ENCODE data around the gene NANOS1.
A peak's percentile ranks its signal among the peaks of the same experiment; 100 is the strongest.
"Not testable (repeated sequence)": the region's sequence is repeated elsewhere in the genome, so short reads cannot be mapped to it uniquely, and the experiment has no call there.

Gene NANOS1

GRCh38 chr10:119020627-119020946 is 8.9 kb upstream of the NANOS1 start:
- no peak for DNase-seq

DNA sequence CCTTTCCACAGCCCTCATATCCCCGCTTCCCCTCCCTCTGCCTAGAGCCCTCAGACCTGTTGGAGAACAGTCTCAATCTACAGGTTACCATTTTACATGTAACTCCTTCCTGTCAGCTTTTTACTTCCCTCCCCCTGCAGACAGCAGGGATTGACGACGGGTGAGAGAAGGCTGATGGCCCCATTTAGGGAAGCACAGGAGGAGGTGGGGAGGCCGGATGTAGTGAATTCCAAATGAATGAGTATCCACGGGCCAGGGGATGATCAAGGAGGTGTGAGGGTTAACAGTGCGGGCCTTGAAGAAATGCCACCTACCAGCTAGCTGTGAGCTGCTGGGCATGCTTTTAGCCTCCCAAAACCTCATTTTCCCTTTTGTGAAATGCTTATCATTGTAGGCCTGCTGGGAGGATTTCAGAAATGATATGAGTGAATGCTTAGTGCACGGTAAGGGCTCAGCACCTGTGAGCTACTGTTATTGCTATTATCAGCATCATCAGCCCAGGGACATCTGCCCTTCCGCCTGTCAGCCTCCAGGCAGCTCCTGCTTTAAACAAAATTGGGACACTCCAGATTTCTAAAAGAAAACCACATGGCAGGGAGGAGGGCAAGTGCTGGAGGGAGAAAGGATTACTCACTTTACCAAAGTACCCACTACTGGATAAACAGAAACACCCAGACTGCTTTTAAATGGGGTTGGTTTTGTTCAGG is 6.5 kb upstream of the NANOS1 start:
- no peak for DNase-seq

- DNase-seq, result no peak
Observed at GRCh38 chr10:119023553-119023868, 6.0 kb upstream of the NANOS1 start.

DNA sequence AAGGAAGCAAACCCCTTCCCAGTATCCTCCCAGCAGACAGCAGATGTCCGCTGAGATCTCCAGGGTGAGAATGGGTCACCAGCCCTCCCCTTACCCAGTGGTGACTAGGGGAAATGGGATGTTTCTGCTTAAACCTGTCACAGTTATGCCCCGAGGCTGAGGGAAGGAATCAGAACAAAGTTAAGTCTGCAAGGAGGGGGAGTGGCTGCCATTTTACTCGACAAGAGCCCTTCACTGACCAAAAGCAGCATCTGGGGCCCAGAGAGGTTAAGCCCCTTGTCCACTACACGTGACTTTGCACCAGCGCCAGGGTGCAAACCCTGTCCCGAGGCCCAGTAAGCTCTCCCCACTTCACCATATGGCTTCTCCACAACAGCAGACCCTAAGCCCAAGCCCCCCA is 4.6 kb upstream of the NANOS1 start:
- no peak for DNase-seq

DNA sequence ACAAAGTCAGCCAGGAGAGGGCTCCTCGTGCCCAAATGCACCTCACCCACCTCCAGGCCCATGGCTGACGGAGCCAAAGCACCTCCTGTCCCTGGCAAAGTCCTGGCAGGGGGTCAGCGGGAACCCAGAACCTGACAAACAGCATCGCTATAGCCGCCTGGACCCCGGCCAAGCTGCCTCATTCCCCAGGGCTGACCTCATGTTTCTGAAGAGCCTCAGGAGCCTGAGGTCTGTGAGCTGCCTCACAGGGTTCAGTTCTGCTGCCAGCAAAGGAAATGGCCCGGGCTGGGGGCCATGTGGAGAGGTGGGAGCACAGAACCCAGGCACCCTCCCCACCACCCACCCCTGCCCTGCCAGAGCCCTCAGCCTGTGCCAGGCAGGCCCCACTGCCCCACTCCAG is 4.2 kb upstream of the NANOS1 start:
- DNase-seq, result no peak

- DNase-seq, result no peak
Observed at GRCh38 chr10:119025776-119026175, 3.7 kb upstream of the NANOS1 start.

DNA sequence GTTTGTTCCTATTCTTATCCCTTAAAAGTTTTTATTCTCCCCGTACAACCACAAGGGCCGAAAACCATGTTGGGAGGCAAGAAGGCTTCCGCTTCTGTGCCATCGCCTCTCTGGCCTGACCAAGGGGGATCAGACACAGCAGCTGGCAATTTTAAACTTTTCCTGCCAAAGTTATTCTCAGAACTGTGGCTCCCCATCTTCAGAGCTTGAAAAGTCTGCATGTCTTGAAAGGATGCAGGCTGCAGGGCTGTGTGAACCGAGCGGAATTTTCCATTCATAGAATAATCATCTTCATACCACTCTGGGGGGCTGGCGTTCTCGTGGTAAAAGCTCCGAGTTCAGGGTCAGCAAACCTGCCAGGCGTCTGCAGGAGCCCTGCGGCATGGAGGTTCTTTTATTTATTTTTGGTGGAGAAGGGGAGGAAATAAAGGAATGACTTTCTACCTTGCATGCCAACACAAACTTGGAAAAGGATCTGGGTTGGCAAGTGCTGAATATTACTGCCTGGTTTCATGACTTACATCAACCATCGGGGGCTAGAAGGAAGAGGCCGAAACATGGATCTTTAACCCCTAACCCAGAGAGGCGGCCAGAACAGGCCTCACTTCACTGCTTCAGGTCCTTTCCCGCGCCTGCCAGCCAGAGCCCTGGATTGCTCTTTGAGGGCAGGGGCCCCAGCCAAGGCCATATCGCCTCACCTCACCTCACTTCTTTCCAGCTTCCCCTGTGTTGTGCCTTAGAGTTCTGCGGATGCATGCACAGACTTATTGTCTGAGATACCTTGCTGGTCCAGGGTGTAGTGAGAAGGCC is 3.0 kb upstream of the NANOS1 start:
- no peak for DNase-seq

- DNase-seq, result not testable (repeated sequence)
Observed at GRCh38 chr10:119028445-119028899, 1.0 kb upstream of the NANOS1 start.

DNA sequence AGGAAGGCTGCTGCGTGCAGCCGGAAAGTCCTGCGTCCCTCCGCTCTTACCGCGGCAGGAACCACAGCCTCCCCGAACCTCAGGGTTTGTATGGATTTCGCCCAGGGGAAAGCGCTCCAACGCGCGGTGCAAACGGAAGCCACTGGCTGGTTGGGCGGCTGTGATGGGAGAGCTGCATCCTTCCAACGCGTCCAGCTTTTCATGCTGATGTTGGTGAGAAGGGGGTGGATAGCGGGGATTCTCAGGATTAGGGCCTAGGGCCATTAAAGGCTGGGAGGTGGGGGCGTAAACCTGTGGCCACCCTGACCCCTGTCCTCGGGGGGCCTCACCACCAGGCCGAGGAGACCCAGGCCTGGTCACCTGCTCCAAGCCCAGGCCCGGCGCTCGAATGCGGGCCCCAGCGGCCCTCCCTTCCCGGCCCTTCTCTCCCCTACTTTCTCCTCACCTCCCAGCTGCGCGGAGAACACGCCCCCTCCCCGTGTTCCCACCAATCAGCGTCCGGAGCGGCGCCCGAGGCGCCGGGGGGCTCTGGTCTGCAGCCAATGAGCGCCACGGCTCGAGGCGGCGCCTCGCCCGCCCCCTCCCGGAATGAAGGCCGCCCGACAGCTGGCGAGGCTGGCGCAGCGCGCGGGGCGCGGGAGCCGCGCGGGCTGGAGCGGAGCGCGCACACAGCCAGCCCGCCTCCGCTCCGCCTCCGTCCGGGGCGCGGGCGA is 458 bp upstream of the NANOS1 start:
- DNase-seq, result peak; percentile 98

DNA sequence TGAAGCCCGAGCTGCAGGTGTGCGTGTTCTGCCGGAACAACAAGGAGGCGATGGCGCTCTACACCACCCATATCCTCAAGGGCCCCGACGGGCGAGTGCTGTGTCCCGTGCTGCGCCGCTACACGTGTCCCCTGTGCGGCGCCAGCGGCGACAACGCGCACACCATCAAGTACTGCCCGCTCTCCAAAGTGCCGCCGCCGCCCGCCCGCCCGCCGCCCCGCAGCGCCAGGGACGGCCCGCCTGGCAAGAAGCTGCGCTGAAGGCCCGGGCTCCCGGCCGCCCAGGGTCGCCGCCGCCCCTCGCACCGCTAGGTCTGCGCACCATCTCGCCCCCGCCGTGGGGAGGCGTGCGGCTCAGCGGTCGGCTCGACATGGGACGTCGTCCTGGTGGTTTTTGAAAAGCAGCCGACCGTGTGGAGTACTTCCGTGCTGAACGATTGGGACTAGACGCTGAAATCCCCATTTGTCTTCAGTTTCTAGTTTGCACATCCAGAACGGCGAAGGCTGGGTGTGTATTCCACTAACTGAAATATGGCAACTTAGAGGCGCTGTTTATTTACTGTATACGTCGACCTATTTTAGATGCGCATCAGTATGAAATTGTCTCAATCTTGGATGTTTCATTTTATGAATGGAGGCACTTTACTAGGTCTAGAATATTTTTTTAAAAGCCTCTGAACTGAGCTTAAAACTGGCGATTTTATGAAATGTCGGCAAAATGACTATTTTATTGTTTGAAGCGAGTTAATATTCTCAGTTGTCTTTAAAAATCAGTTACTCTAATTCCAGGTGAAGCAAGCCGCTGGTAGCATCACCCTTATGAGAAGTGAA is 1.1 kb downstream of the NANOS1 start:
- DNase-seq, result peak; percentile 77

DNA sequence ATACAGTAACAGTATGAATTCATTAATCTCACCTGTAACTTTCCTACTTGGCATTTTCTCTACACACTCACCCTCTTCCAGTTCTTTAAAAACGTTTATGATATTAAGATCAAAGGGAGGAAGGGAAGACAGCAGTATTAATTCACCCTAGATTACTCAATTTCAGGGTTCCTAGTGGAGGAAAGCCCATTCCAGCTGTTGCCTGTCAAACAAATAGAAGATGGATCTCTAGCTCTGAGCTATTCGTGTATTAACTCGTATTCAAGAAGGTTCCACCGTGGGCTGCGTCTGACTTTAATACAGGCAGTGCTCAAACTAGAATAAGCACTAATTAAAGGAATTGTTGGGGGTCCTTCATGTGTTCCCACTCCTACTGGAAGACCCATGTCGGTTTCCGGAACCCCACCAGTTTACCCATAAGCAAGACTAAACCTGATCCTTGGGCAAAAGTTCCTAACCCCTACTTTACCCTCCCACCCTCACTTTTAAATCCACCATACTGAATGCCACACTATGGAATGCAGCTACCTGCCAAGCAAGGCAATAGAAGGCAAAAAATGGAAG is 2.1 kb downstream of the NANOS1 start:
- DNase-seq, result no peak

GRCh38 chr10:119039161-119039560 is 9.6 kb downstream of the NANOS1 start:
- DNase-seq, result no peak

- no peak for DNase-seq
Observed at GRCh38 chr10:119041326-119041725, 11.8 kb downstream of the NANOS1 start.

GRCh38 chr10:119042169-119042568 is 12.7 kb downstream of the NANOS1 start:
- DNase-seq, result no peak

DNA sequence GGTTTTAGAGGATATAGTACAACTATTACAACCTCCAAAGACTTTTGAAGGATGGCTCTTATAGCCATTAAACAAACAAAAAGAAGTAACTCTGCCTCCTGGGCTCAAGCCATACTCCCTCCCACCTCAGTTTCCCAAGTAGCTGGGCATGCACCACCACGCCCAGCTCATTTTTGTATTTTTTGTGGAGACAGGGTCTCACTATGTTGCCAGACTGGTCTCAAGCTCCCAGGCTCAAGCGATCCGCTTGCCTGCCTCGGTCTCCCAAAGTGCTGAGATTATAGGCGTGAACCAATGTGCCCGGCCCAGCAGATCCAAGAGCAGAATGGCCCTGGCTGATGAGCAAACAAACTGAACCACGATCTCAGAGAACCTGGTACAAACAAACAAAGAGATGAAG is 16.0 kb downstream of the NANOS1 start:
- DNase-seq, result no peak

DNA sequence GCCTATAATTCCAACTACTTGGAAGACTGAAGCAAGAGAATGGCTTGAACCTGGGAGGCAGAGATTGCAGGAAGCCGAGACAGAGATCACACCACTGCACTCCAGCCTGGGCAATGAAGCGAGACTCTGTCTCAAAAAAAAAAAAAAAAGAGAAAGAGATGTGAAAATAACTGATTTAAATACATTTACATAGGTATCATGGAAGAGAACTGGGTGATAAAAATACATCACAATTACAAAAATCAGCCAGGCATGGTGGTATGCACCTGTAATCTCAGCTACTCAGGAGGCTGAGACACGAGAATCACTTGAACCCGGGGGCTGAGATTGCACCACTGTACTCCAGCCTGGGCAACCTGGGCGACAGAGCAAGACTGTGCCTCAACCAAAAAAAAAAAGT is 19.8 kb downstream of the NANOS1 start:
- no peak for DNase-seq

DNA sequence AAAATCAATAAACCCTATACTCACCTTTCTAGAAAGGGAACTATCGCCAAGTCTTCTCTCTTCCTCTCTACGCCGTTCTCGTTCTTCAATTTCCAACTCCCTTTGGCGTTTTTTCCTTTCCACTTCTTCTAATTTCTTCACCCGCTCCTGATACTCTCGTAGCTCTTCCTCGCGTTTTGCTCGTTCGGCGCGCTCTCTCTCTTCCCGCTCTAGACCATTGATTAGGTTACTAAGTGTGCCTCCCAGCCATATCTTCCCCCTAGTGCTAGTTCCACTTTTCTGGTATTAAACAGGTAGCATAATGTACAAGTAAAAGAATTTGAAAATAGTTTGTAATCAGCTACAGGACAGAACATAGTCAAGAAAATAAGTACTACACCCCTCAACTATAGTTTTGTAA is 20.3 kb downstream of the NANOS1 start:
- no peak for DNase-seq

DNA sequence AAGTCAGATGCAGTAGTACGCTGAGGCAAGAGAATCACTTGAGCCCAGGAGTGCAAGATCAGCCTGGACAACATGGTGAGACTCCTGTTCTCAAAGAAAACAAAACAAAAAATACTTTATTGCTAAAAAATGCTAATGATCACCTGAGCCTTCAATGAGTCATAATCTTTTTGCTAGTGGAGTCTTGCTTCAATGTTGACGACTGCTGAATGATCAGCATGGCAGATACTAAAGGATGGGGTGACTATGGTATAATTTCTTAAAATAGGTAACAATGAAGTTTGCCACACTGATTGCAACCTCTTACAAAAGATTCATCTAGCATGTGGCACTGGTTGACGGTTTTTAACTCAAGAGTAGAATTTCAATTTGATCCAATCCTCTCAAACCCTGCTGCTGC is 22.3 kb downstream of the NANOS1 start:
- DNase-seq, result no peak

- no peak for DNase-seq
Observed at GRCh38 chr10:119055472-119055871, 26.0 kb downstream of the NANOS1 start.

DNA sequence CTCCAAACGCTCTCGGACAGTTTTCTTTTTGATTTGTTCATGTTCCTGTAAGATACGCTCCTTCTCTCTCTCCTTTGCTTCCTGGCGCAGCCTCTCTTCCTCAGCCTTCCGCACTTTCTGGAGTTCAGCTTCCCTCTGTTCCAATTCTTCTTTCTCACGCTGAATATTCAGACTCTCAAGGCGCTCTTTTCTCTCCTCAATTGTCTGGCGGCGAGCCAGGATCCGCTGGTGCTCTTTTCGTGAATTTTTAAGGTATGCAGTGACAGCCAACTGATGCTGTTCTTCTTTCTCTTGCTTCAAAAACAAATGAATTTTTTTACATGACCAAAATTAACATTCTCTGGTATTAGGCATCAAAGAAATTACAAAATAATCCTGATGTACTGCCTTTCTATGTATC is 28.5 kb downstream of the NANOS1 start:
- DNase-seq, result no peak

- DNase-seq, result no peak
Observed at GRCh38 chr10:119059557-119059956, 30.0 kb downstream of the NANOS1 start.

- no peak for DNase-seq
Observed at GRCh38 chr10:119060107-119060506, 30.6 kb downstream of the NANOS1 start.

DNA sequence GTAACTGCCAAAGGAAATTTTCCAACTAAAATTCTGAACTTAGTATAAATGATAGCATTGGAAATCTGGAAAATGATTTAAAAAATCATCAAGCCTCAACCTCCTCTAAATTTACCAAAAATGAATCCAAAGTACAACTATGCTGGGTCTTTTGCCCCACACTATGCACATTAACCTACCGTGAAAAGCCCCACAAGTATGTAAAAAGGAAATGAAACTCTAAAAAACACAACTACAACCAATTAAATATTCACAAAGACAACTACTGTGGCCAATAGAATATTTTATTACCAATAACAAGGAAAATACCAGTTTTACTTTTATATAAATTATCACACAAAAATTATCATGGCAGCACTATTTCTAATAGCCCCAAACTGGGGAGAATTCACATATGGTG is 31.8 kb downstream of the NANOS1 start:
- no peak for DNase-seq

All from NCI-H1436 (cell line).